K562 (cell line): ENCODE measurements around the gene FAAP24. TPM values are rescaled to one million over a fixed set of nuclear protein-coding genes. Genes with fewer than 3 reads are reported as not detected.

Source experiments
- E2F3 ChIP-seq: fragments of 250-450 bp; sonication (Bioruptor Pico); IDR thresholded peaks from 2 replicates; pipeline ENCODE4 v1.4.0; 2020; ENCODE audit warnings: mild to moderate bottlenecking
- EP300 ChIP-seq: IDR thresholded peaks from 2 replicates; pipeline ENCODE4 v1.6.1; 2012; ENCODE audit warnings: low read length, improper control_type of control experiment
- TCFL5 ChIP-seq: fragments of 250-450 bp; sonication (Bioruptor Pico); conservative IDR thresholded peaks from 2 replicates; pipeline ENCODE4 v1.6.1; 2021; ENCODE audit warnings: mild to moderate bottlenecking, moderate library complexity, matching md5 sums
- ZBTB43 ChIP-seq: sonication (generic); formaldehyde crosslinking; IDR thresholded peaks from 2 replicates; pipeline ENCODE4 v1.8.0; 2023; ENCODE audit warnings: mild to moderate bottlenecking, missing genetic modification reagents
- ZNF407 ChIP-seq: fragments of 450-650 bp; IDR thresholded peaks from 2 replicates; pipeline ENCODE4 v1.6.1; 2016; ENCODE audit warnings: low read depth
- ZNF699 ChIP-seq: fragments of 250-450 bp; sonication (Bioruptor Pico); IDR thresholded peaks from 2 replicates; pipeline ENCODE4 v1.8.0; 2021; ENCODE audit warnings: mild to moderate bottlenecking, moderate library complexity; ENCODE audit not compliant: insufficient replicate concordance
- polyA plus RNA-seq, 8 experiments: library from polyadenylated mRNA; depleted of rRNA in 4 of 8; stranded (reverse) in 5 of 8; unstranded in 3 of 8; fragments of >200 nt; fragmentation: Nextera tagmentation in 2 of 8; fragmentation: Illumina TruSeq in 1 of 8; extraction: Ambion mirVana in 2 of 8; extraction: Trizol in 1 of 8; gene quantifications; 2 replicates each; pipeline versions ENCODE4 v1.2.1 to v1.2.3, GENCODE V29; 2011 to 2014; ENCODE audit warnings: inconsistent platforms in 1 of 8, missing spikeins in 1 of 8
- total RNA-seq, 7 experiments: library from RNA; depleted of rRNA in 6 of 7; stranded (reverse); fragments of >200 nt in 6 of 7; fragmentation: Illumina TruSeq in 2 of 7; extraction: Trizol in 2 of 7; gene quantifications; 2 replicates each; pipeline versions ENCODE4 v1.2.1 to v1.2.3, GENCODE V29; 2011 to 2021; ENCODE audit warnings: low replicate concordance in 1 of 7
- TF ChIP-seq, protein P1 (sequence below): fragments of 450-650 bp; IDR thresholded peaks from 2 replicates; pipeline ENCODE4 v1.6.1; 2017; ENCODE audit warnings: mild to moderate bottlenecking, moderate library complexity
- TF ChIP-seq, protein P2 (sequence below): fragments of 250-450 bp; sonication (Bioruptor Pico); IDR thresholded peaks from 2 replicates; pipeline ENCODE4 v1.8.0; 2021; ENCODE audit warnings: moderate library complexity, mild to moderate bottlenecking, inconsistent platforms
- TF ChIP-seq, protein P3 (sequence below): fragments of 150-350 bp; IDR thresholded peaks from 2 replicates; pipeline ENCODE4 v1.6.1; 2014; ENCODE audit warnings: low read depth, mild to moderate bottlenecking, low read length, borderline replicate concordance

The FAAP24 gene
- total and polyA plus RNA-seq, 9 of the 15 experiments (the other 6 are each of a cell fraction or from before 2014, with no cell fraction given), result 4.6 to 21.6 (median 8.2) TPM

- TF ChIP-seq ZNF407 (no peak), TCFL5 (no peak), E2F3 (peak; percentile 3; the same call in 1 of the 2 replicates), EP300 (peak; percentile 36), ZNF699 (CRISPR knock-in tag) (no peak), ZBTB43 (no peak)
- TF ChIP-seq, protein P1, sequence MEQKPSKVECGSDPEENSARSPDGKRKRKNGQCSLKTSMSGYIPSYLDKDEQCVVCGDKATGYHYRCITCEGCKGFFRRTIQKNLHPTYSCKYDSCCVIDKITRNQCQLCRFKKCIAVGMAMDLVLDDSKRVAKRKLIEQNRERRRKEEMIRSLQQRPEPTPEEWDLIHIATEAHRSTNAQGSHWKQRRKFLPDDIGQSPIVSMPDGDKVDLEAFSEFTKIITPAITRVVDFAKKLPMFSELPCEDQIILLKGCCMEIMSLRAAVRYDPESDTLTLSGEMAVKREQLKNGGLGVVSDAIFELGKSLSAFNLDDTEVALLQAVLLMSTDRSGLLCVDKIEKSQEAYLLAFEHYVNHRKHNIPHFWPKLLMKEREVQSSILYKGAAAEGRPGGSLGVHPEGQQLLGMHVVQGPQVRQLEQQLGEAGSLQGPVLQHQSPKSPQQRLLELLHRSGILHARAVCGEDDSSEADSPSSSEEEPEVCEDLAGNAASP, result no peak
- TF ChIP-seq, protein P2, sequence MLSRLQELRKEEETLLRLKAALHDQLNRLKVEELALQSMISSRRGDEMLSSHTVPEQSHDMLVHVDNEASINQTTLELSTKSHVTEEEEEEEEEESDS (CRISPR knock-in tag), result no peak
- TF ChIP-seq, protein P3, sequence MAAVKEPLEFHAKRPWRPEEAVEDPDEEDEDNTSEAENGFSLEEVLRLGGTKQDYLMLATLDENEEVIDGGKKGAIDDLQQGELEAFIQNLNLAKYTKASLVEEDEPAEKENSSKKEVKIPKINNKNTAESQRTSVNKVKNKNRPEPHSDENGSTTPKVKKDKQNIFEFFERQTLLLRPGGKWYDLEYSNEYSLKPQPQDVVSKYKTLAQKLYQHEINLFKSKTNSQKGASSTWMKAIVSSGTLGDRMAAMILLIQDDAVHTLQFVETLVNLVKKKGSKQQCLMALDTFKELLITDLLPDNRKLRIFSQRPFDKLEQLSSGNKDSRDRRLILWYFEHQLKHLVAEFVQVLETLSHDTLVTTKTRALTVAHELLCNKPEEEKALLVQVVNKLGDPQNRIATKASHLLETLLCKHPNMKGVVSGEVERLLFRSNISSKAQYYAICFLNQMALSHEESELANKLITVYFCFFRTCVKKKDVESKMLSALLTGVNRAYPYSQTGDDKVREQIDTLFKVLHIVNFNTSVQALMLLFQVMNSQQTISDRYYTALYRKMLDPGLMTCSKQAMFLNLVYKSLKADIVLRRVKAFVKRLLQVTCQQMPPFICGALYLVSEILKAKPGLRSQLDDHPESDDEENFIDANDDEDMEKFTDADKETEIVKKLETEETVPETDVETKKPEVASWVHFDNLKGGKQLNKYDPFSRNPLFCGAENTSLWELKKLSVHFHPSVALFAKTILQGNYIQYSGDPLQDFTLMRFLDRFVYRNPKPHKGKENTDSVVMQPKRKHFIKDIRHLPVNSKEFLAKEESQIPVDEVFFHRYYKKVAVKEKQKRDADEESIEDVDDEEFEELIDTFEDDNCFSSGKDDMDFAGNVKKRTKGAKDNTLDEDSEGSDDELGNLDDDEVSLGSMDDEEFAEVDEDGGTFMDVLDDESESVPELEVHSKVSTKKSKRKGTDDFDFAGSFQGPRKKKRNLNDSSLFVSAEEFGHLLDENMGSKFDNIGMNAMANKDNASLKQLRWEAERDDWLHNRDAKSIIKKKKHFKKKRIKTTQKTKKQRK, result no peak
Measured at GRCh38 chr19:32971715-32972540, at the start of gene FAAP24, which contains the start of gene CEP89 (continued).
